NCI-H128 (cell line): ENCODE measurements around the gene MECR.

Experiments
- DNase-seq: peaks from one replicate; lab custom pipeline; 2025; ENCODE audit not compliant: unreplicated experiment; lab: John Stamatoyannopoulos, UW

Gene MECR

GRCh38 chr1:29230553-29231378 lies at the start of gene MECR:
TSS of gene MECR (minus strand) at chr1:29230934. CDS start at chr1:29230906, 28 bp downstream.
- peak; percentile 91 for DNase-seq

- DNase-seq: no peak
Observed at GRCh38 chr1:29279951-29280391, 49.2 kb upstream of the MECR start.

GRCh38 chr1:29279406-29279805 lies 48.7 kb upstream of the MECR start:
- DNase-seq: no peak

GRCh38 chr1:29278124-29278523 lies 47.4 kb upstream of the MECR start:
- no peak for DNase-seq

- no peak for DNase-seq
Observed at GRCh38 chr1:29275435-29275834, 44.7 kb upstream of the MECR start.

GRCh38 chr1:29272147-29272907 lies 41.6 kb upstream of the MECR start:
- no peak for DNase-seq

GRCh38 chr1:29271724-29272123 lies 41.0 kb upstream of the MECR start:
- no peak for DNase-seq

GRCh38 chr1:29270929-29271521 lies 40.3 kb upstream of the MECR start:
- DNase-seq: no peak

GRCh38 chr1:29269382-29269781 lies 38.6 kb upstream of the MECR start:
- DNase-seq: no peak

- no peak for DNase-seq
Observed at GRCh38 chr1:29267321-29268070, 36.8 kb upstream of the MECR start.

GRCh38 chr1:29266912-29267311 lies 36.2 kb upstream of the MECR start:
- DNase-seq: no peak

- DNase-seq: no peak
Observed at GRCh38 chr1:29264773-29265389, 34.1 kb upstream of the MECR start.

- DNase-seq: no peak
Observed at GRCh38 chr1:29260531-29260930, 29.8 kb upstream of the MECR start.

- no peak for DNase-seq
Observed at GRCh38 chr1:29259802-29260441, 29.2 kb upstream of the MECR start.

- DNase-seq: no peak
Observed at GRCh38 chr1:29258976-29259801, 28.5 kb upstream of the MECR start.

GRCh38 chr1:29258189-29258975 lies 27.6 kb upstream of the MECR start:
- no peak for DNase-seq

- no peak for DNase-seq
Observed at GRCh38 chr1:29256979-29257804, 26.5 kb upstream of the MECR start.

GRCh38 chr1:29256394-29256793 lies 25.7 kb upstream of the MECR start:
- DNase-seq: no peak
